DND-41 (cell line): Measurements from ENCODE around the gene NIP7.

Source experiments
- CTCF ChIP-seq: IDR thresholded peaks from 2 replicates; pipeline ENCODE4 v1.5.1; 2012; ENCODE audit warnings: borderline replicate concordance, low read length, moderate library complexity, mild to moderate bottlenecking; ENCODE audit not compliant: poor library complexity, severe bottlenecking; ENCODE audit errors: extremely low read depth
- EZH2 ChIP-seq: IDR thresholded peaks from 3 replicates; pipeline ENCODE4 v1.6.1; 2012; ENCODE audit warnings: borderline replicate concordance, low read depth, mild to moderate bottlenecking, moderate library complexity, low read length, inconsistent platforms; ENCODE audit not compliant: severe bottlenecking

- TF ChIP-seq EZH2 (no peak), CTCF (no peak)
These were observed 45.5 kb upstream of the NIP7 start for GRCh38 chr16:69294051-69294450.
